ENCODE data around the gene HNRNPH2.

The HNRNPH2 gene

GRCh38 chrX:101407748-101408531 is at the start of gene HNRNPH2, which contains the start of gene GLA:
TSS of gene HNRNPH2 (plus strand) at chrX:101408222. CDS start at chrX:101411989, 3,767 bp downstream.
TSS of gene GLA (minus strand) at chrX:101407925. CDS start at chrX:101407903, 22 bp downstream.
- DNase-seq (ENCODE audit: low spot score), result peak; percentile 79

GRCh38 chrX:101359966-101360365 is 48.1 kb upstream of the HNRNPH2 start:
- DNase-seq (ENCODE audit: low spot score), result no peak

- DNase-seq (ENCODE audit: low spot score), result no peak
These were observed 47.6 kb upstream of the HNRNPH2 start for GRCh38 chrX:101360390-101360789.

- no peak for DNase-seq (ENCODE audit: low spot score)
These were observed 45.9 kb upstream of the HNRNPH2 start for GRCh38 chrX:101362116-101362515.

- no peak for DNase-seq (ENCODE audit: low spot score)
These were observed 45.3 kb upstream of the HNRNPH2 start for GRCh38 chrX:101362757-101363156.

GRCh38 chrX:101365301-101365795 is 42.7 kb upstream of the HNRNPH2 start:
- DNase-seq (ENCODE audit: low spot score), result no peak

GRCh38 chrX:101368800-101369199 is 39.2 kb upstream of the HNRNPH2 start:
- no peak for DNase-seq (ENCODE audit: low spot score)

GRCh38 chrX:101369687-101370086 is 38.3 kb upstream of the HNRNPH2 start:
- no peak for DNase-seq (ENCODE audit: low spot score)

GRCh38 chrX:101370888-101371504 is 37.0 kb upstream of the HNRNPH2 start:
- no peak for DNase-seq (ENCODE audit: low spot score)

GRCh38 chrX:101377547-101377946 is 30.5 kb upstream of the HNRNPH2 start:
- no peak for DNase-seq (ENCODE audit: low spot score)

- no peak for DNase-seq (ENCODE audit: low spot score)
These were observed 24.3 kb upstream of the HNRNPH2 start for GRCh38 chrX:101383679-101384205.

GRCh38 chrX:101385026-101385684 is 22.9 kb upstream of the HNRNPH2 start:
- DNase-seq (ENCODE audit: low spot score), result no peak

- DNase-seq (ENCODE audit: low spot score), result no peak
These were observed 22.1 kb upstream of the HNRNPH2 start, which contains the start of gene BTK for GRCh38 chrX:101385795-101386541. TSS of gene BTK (minus strand) at chrX:101386191. CDS start at chrX:101375284, 10,907 bp downstream.

- no peak for DNase-seq (ENCODE audit: low spot score)
These were observed 21.5 kb upstream of the HNRNPH2 start for GRCh38 chrX:101386542-101386885.

- DNase-seq (ENCODE audit: low spot score), result no peak
These were observed 19.4 kb upstream of the HNRNPH2 start for GRCh38 chrX:101388604-101389003.

- DNase-seq (ENCODE audit: low spot score), result peak; percentile 76
These were observed 17.1 kb upstream of the HNRNPH2 start, which contains the start of gene RPL36A for GRCh38 chrX:101390664-101391525. TSS of gene RPL36A (plus strand) at chrX:101391011. CDS start at chrX:101391044, 33 bp downstream.

GRCh38 chrX:101391831-101392230 is 16.2 kb upstream of the HNRNPH2 start:
- no peak for DNase-seq (ENCODE audit: low spot score)

- no peak for DNase-seq (ENCODE audit: low spot score)
These were observed 14.3 kb upstream of the HNRNPH2 start for GRCh38 chrX:101393530-101394305.

- DNase-seq (ENCODE audit: low spot score), result no peak
These were observed 13.7 kb upstream of the HNRNPH2 start for GRCh38 chrX:101394372-101394771.

GRCh38 chrX:101395789-101396188 is 12.2 kb upstream of the HNRNPH2 start:
- no peak for DNase-seq (ENCODE audit: low spot score)
